GM23338 (cell line): ENCODE measurements around the gene MAP4K1. TPM values are rescaled to one million over a fixed set of nuclear protein-coding genes. Genes with fewer than 3 reads are reported as not detected.

Experiments used
- ATAC-seq: fragments of 200-7000 bp; cut with Tn5 transposase; 3 replicates; pipeline ENCODE4 v1.9.1; 2020
- DNase-seq: peaks from one replicate; pipeline ENCODE4 v3.0.0-alpha.2; 2015; ENCODE audit warnings: low spot score
- H2AFZ ChIP-seq: fragments of 200-600 bp; sonication (generic); 2 replicates; pipeline ENCODE4 v1.8.0; 2016; ENCODE audit warnings: antibody characterized with exemption, mild to moderate bottlenecking, moderate library complexity
- H3F3A ChIP-seq: fragments of 200-600 bp; sonication (generic); replicated peaks from 2 replicates; pipeline ENCODE4 v1.8.0; 2017; ENCODE audit warnings: antibody characterized with exemption, mixed run types, low read depth
- H3K27ac ChIP-seq: fragments of 200-600 bp; sonication (generic); 2 replicates; pipeline ENCODE4 v1.6.1; 2016; ENCODE audit warnings: low read depth
- H3K27me3 ChIP-seq: fragments of 200-600 bp; sonication (generic); 2 replicates; pipeline ENCODE4 v1.8.0; 2016; ENCODE audit warnings: mild to moderate bottlenecking, mixed run types, moderate library complexity; ENCODE audit not compliant: insufficient read depth
- H3K36me3 ChIP-seq: fragments of 200-600 bp; sonication (generic); 2 replicates; pipeline ENCODE4 v1.8.0; 2016; ENCODE audit warnings: mild to moderate bottlenecking; ENCODE audit not compliant: insufficient read depth
- H3K4me1 ChIP-seq: fragments of 200-600 bp; sonication (generic); 2 replicates; pipeline ENCODE4 v1.8.0; 2016; ENCODE audit warnings: mild to moderate bottlenecking, moderate library complexity; ENCODE audit not compliant: insufficient read depth
- H3K4me2 ChIP-seq: fragments of 200-600 bp; sonication (generic); 2 replicates; pipeline ENCODE4 v1.7.1; 2017; ENCODE audit warnings: mixed run types
- H3K4me3 ChIP-seq: fragments of 200-600 bp; sonication (generic); 2 replicates; pipeline ENCODE4 v1.6.1; 2016; ENCODE audit warnings: mixed run types
- H3K79me2 ChIP-seq: fragments of 200-600 bp; sonication (generic); replicated peaks from 2 replicates; pipeline ENCODE4 v1.8.0; 2017; ENCODE audit warnings: mild to moderate bottlenecking; ENCODE audit not compliant: insufficient read depth
- H3K9me2 ChIP-seq: fragments of 200-600 bp; sonication (generic); 2 replicates; pipeline ENCODE4 v1.8.0; 2017; ENCODE audit not compliant: insufficient read depth
- H4K20me1 ChIP-seq: fragments of 200-600 bp; sonication (generic); replicated peaks from 2 replicates; pipeline ENCODE4 v1.8.0; 2017; ENCODE audit warnings: mild to moderate bottlenecking; ENCODE audit not compliant: insufficient read depth
- H3K27ac Mint-ChIP-seq: 2 replicates; pipeline ENCODE4 v1.8.0; 2020; ENCODE audit warnings: inconsistent platforms, mild to moderate bottlenecking, moderate library complexity, mixed read lengths
- H3K27me3 Mint-ChIP-seq: 3 replicates; pipeline ENCODE4 v1.8.0; 2022; ENCODE audit warnings: low read depth, mild to moderate bottlenecking, moderate library complexity, mixed read lengths, inconsistent platforms; ENCODE audit not compliant: insufficient read depth, poor library complexity
- H3K36me3 Mint-ChIP-seq: 3 replicates; pipeline ENCODE4 v1.8.0; 2021; ENCODE audit warnings: low read depth, mild to moderate bottlenecking, inconsistent platforms, moderate library complexity, mixed read lengths
- H3K4me1 Mint-ChIP-seq: 3 replicates; pipeline ENCODE4 v1.8.0; 2020; ENCODE audit warnings: mild to moderate bottlenecking, inconsistent platforms, mixed read lengths
- H3K4me3 Mint-ChIP-seq: 3 replicates; pipeline ENCODE4 v1.8.0; 2021; ENCODE audit warnings: moderate library complexity, mild to moderate bottlenecking, inconsistent platforms, mixed read lengths
- H3K9me3 Mint-ChIP-seq: 3 replicates; pipeline ENCODE4 v1.8.0; 2020; ENCODE audit warnings: moderate library complexity, mild to moderate bottlenecking, inconsistent platforms, mixed read lengths
- CREB1 ChIP-seq: fragments of 250-450 bp; sonication (Bioruptor Pico); IDR thresholded peaks from 2 replicates; pipeline ENCODE4 v1.5.0; 2020; ENCODE audit warnings: low read depth, mild to moderate bottlenecking, moderate library complexity
- EZH2 ChIP-seq: fragments of 200-600 bp; sonication (generic); IDR thresholded peaks from one replicate; pipeline ENCODE4 v1.8.0; 2017; ENCODE audit warnings: antibody characterized with exemption, mild to moderate bottlenecking, low read depth; ENCODE audit not compliant: unreplicated experiment
- NANOG ChIP-seq: IDR thresholded peaks from 2 replicates; pipeline ENCODE4 v1.6.1; 2016; ENCODE audit warnings: antibody characterized with exemption, borderline replicate concordance
- POLR2AphosphoS5 ChIP-seq: IDR thresholded peaks from 2 replicates; pipeline ENCODE4 v1.6.1; 2016; ENCODE audit warnings: antibody characterized with exemption, low read depth
- REST ChIP-seq: IDR thresholded peaks from one replicate; pipeline ENCODE4 v1.6.1; 2018; ENCODE audit warnings: antibody characterized with exemption; ENCODE audit not compliant: unreplicated experiment
- ZNF114 ChIP-seq: fragments of 250-450 bp; sonication (Bioruptor Pico); IDR thresholded peaks from 2 replicates; pipeline ENCODE4 v1.5.0; 2020; ENCODE audit warnings: mild to moderate bottlenecking, moderate library complexity
- ZNF331 ChIP-seq: fragments of 250-450 bp; sonication (Bioruptor Pico); IDR thresholded peaks from 2 replicates; pipeline ENCODE4 v1.5.0; 2020; ENCODE audit warnings: low read depth, mild to moderate bottlenecking, moderate library complexity
- polyA plus RNA-seq: library from polyadenylated mRNA; unstranded; fragments of >200 nt; fragmentation: Nextera tagmentation; extraction: Ambion mirVana; gene quantifications from 2 replicates; pipeline ENCODE4 v1.2.1, GENCODE V29; 2016
- total RNA-seq: library from RNA; depleted of rRNA; stranded (reverse); fragments of >200 nt; shearing (Covaris generic); gene quantifications from 2 replicates; pipeline ENCODE4 v1.2.3, GENCODE V29; 2014
- TF ChIP-seq, protein P1 (sequence below), 2 experiments: fragments of 200-600 bp in 1 of 2; sonication (generic) in 1 of 2; conservative IDR thresholded peaks; 2 replicates each; pipeline versions ENCODE4 v1.5.1 to v1.6.1; 2016 to 2017; ENCODE audit warnings: antibody characterized with exemption in 2 of 2, low read depth in 2 of 2, mild to moderate bottlenecking in 2 of 2, moderate library complexity in 1 of 2

The MAP4K1 gene
- total and polyA plus RNA-seq, 2 experiments from 2014 or later: 7.7 to 44.6 TPM

GRCh38 chr19:38657633-38658222, 40.0 kb upstream of the MAP4K1 start:
- H3K4me3 ChIP-seq: no peak overlapping the region

DNA sequence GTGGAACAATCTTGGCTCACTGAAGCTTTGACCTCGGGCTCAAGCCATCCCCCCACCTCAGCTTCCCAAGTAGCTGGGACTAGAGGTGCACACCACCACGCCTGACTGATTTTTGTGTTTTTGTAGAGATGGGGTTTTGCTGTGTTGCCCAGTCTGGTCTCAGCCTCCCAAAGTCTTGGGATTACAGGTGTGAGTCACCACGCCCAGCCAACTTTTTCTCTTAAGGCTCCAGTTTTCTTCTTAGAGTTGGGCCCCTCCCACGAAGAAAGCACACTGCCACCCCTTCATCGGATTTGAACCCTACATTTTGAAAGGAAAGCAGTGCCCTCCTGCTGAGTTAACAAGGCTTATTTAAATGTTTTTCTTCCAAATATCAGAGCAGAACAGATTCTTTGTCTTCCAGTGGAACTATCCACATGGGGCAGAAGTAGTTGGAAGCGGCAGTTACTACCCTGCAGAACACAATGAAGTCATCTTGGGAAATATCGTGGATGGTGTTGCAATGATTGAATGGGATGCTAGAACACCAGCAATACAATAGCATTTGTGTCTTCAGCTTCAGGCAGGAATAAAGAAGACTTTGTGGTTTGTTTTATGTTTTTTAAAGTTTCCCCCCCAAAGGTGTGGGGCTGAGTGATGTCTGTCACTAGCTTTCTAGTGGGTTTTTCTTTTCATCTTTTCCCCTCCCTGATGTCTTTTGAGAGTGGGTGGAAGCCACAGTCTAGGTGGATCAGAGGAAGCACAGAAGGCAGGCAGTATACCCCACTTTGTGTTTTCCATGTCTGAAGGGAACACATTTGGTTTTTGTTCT, 38.6 kb upstream of the MAP4K1 start:
- H3K27me3 Mint-ChIP-seq: peaks cover 8% of the 10 kb centered on the region
- peaks cover 100% of the 10 kb centered on the region for H3K79me2 ChIP-seq

More at GRCh38 chr19:38657633-38658222, 40.0 kb upstream of the MAP4K1 start:
- no peaks in the 10 kb centered on the region for H3K27me3 ChIP-seq
- ATAC-seq (no peak; the same call in 2 of the 3 replicates), DNase-seq (peak; percentile 63)
- peak overlapping the region; percentile 90 for H3K27ac Mint-ChIP-seq
- peaks cover 9% of the 10 kb centered on the region for H3K27me3 Mint-ChIP-seq
- H3K4me1 ChIP-seq: peaks cover 94% of the 10 kb centered on the region
- peak overlapping the region; percentile 19 for H3K4me2 ChIP-seq
- no peaks in the 10 kb centered on the region for H3K9me3 Mint-ChIP-seq
- H3K4me3 Mint-ChIP-seq: peak overlapping the region; percentile 33
- TF ChIP-seq POLR2AphosphoS5 (0 out of 2 replicates have a peak, but pooled peaks have one; percentile 11), EZH2 (no peak)
- H3K36me3 Mint-ChIP-seq: peaks cover 46% of the 10 kb centered on the region
- peaks cover 76% of the 10 kb centered on the region for H4K20me1 ChIP-seq
- H3K79me2 ChIP-seq: peaks cover 100% of the 10 kb centered on the region
- peaks cover 4% of the 10 kb centered on the region for H3F3A ChIP-seq
- no peaks in the 10 kb centered on the region for H3K9me2 ChIP-seq
- peaks cover 90% of the 10 kb centered on the region for H3K4me1 Mint-ChIP-seq
- peak overlapping the region; percentile 39 for H3K27ac ChIP-seq
- 0 out of 2 replicates have a peak, but pooled peaks cover 4% of the 10 kb centered on the region for H3K36me3 ChIP-seq
- no peak overlapping the region for H2AFZ ChIP-seq

More for the DNA sequence above, 38.6 kb upstream of the MAP4K1 start:
- Histone ChIP-seq H3K4me1 (peaks cover 95% of the 10 kb centered on the region), H3K4me3 (no peak overlapping the region), H2AFZ (no peak overlapping the region), H3K36me3 (0 out of 2 replicates have a peak, but pooled peaks cover 4% of the 10 kb centered on the region), H3K27ac (peak overlapping the region; percentile 39), H3K27me3 (no peaks in the 10 kb centered on the region), H3K9me2 (no peaks in the 10 kb centered on the region), H4K20me1 (peaks cover 84% of the 10 kb centered on the region), H3F3A (peaks cover 8% of the 10 kb centered on the region), H3K4me2 (peak overlapping the region; percentile 23)
- no peak overlapping the region for H3K4me3 Mint-ChIP-seq
- TF ChIP-seq POLR2AphosphoS5 (no peak), NANOG (no peak), ZNF331 (CRISPR knock-in tag) (no peak), ZNF114 (CRISPR knock-in tag) (no peak), CREB1 (no peak), REST (no peak)
- TF ChIP-seq, protein P1, sequence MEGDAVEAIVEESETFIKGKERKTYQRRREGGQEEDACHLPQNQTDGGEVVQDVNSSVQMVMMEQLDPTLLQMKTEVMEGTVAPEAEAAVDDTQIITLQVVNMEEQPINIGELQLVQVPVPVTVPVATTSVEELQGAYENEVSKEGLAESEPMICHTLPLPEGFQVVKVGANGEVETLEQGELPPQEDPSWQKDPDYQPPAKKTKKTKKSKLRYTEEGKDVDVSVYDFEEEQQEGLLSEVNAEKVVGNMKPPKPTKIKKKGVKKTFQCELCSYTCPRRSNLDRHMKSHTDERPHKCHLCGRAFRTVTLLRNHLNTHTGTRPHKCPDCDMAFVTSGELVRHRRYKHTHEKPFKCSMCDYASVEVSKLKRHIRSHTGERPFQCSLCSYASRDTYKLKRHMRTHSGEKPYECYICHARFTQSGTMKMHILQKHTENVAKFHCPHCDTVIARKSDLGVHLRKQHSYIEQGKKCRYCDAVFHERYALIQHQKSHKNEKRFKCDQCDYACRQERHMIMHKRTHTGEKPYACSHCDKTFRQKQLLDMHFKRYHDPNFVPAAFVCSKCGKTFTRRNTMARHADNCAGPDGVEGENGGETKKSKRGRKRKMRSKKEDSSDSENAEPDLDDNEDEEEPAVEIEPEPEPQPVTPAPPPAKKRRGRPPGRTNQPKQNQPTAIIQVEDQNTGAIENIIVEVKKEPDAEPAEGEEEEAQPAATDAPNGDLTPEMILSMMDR (conservative IDR thresholded peaks at IDR 0.05; ENCODE audit: low read depth in 2 of 2): no peak
- ATAC-seq (no peak), DNase-seq (no peak)
- no peaks in the 10 kb centered on the region for H3K9me3 Mint-ChIP-seq
- H3K27ac Mint-ChIP-seq: peak overlapping the region; percentile 73; the same call in 1 of the 2 replicates
- H3K36me3 Mint-ChIP-seq: peaks cover 41% of the 10 kb centered on the region
- H3K4me1 Mint-ChIP-seq: peaks cover 93% of the 10 kb centered on the region
